ENCODE data around the gene ITIH5. TPM values are rescaled to one million over a fixed set of nuclear protein-coding genes. Genes with fewer than 3 reads are reported as not detected.

Gene ITIH5
- total and polyA plus RNA-seq, 2 of the 13 experiments (the other 11 are each of a cell fraction or from before 2014, with no cell fraction given), result 4.7 to 8.9 TPM

GRCh38 chr10:7606951-7607404 is 59.8 kb downstream of the ITIH5 start:
- in situ Hi-C loops (cut with HindIII; ENCODE audit: extremely low pct_ligation_motif_present, low pct_unique_long_range_greater_than_20kb) (no loop called here), intact Hi-C loops (cut with micrococcal nuclease; ENCODE audit: unreplicated experiment) (no loop called here)
- no peak overlapping the region for H3K27ac ChIP-seq (ENCODE audit: extremely low read length, insufficient read depth, low read length)
- ChIA-PET POLR2A (no interaction called here), CTCF (ENCODE audit: low intra/inter-chr PET ratio, low total read pairs) (no interaction called here)
- H3K36me3 ChIP-seq (replicated peaks in 1 of 2; ENCODE audit: control insufficient read depth in 1 of 2, insufficient read depth in 2 of 2, low read length in 2 of 2), result no peaks in the 10 kb centered on the region
- no peak for TF ChIP-seq ZNF143 (CRISPR knock-in tag; IDR thresholded peaks at IDR 0.05)
- TF ChIP-seq FOXP1 (IDR thresholded peaks at IDR 0.05), result no peak
- 0 out of 2 replicates have a peak, but pooled peaks have one; percentile 18 for TF ChIP-seq FOXP1 (CRISPR knock-in tag; IDR thresholded peaks at IDR 0.05)
- no peak for TF ChIP-seq ZNF749 (CRISPR knock-in tag; IDR thresholded peaks at IDR 0.05; ENCODE audit: borderline replicate concordance)
- TF ChIP-seq, protein P1, sequence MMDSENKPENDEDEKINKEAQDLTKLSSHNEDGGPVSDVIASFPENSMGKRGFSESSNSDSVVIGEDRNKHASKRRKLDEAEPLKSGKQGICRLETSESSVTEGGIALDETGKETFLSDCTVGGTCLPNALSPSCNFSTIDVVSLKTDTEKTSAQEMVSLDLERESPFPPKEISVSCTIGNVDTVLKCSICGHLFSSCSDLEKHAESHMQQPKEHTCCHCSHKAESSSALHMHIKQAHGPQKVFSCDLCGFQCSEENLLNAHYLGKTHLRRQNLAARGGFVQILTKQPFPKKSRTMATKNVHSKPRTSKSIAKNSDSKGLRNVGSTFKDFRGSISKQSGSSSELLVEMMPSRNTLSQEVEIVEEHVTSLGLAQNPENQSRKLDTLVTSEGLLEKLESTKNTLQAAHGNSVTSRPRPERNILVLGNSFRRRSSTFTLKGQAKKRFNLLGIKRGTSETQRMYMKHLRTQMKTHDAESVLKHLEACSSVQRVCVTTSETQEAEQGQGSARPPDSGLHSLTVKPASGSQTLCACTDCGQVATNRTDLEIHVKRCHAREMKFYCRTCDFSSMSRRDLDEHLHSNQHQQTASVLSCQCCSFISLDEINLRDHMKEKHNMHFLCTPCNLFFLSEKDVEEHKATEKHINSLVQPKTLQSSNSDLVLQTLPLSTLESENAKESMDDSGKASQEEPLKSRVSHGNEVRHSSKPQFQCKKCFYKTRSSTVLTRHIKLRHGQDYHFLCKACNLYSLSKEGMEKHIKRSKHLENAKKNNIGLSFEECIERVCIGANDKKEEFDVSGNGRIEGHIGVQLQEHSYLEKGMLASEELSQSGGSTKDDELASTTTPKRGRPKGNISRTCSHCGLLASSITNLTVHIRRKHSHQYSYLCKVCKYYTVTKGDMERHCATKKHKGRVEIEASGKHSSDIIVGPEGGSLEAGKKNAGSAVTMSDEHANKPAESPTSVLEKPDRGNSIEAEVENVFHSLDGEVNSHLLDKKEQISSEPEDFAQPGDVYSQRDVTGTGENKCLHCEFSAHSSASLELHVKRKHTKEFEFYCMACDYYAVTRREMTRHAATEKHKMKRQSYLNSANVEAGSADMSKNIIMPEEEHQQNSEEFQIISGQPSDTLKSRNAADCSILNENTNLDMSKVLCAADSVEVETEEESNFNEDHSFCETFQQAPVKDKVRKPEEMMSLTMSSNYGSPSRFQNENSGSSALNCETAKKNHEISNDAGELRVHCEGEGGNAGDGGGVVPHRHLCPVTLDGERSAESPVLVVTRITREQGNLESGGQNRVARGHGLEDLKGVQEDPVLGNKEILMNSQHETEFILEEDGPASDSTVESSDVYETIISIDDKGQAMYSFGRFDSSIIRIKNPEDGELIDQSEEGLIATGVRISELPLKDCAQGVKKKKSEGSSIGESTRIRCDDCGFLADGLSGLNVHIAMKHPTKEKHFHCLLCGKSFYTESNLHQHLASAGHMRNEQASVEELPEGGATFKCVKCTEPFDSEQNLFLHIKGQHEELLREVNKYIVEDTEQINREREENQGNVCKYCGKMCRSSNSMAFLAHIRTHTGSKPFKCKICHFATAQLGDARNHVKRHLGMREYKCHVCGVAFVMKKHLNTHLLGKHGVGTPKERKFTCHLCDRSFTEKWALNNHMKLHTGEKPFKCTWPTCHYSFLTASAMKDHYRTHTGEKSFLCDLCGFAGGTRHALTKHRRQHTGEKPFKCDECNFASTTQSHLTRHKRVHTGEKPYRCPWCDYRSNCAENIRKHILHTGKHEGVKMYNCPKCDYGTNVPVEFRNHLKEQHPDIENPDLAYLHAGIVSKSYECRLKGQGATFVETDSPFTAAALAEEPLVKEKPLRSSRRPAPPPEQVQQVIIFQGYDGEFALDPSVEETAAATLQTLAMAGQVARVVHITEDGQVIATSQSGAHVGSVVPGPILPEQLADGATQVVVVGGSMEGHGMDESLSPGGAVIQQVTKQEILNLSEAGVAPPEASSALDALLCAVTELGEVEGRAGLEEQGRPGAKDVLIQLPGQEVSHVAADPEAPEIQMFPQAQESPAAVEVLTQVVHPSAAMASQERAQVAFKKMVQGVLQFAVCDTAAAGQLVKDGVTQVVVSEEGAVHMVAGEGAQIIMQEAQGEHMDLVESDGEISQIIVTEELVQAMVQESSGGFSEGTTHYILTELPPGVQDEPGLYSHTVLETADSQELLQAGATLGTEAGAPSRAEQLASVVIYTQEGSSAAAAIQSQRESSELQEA (CRISPR knock-in tag; IDR thresholded peaks at IDR 0.05; ENCODE audit: not compliant biosample characterization), result no peak
- peak; percentile 16; the same call in 1 of the 2 replicates for TF ChIP-seq FOXA3 (CRISPR knock-in tag; IDR thresholded peaks at IDR 0.05)
- TF ChIP-seq RFX5 (IDR thresholded peaks at IDR 0.05; ENCODE audit: low read depth, low read length), result no peak
- no peak for TF ChIP-seq SOX13 (IDR thresholded peaks at IDR 0.05)
- TF ChIP-seq SOX13 (CRISPR knock-in tag; conservative IDR thresholded peaks at IDR 0.05 in 1 of 2, IDR thresholded peaks at IDR 0.05 in 1 of 2), result 0 out of 4 replicates have a peak, but pooled peaks of 1 of the 2 experiments have one; percentile 14
- TF ChIP-seq ZSCAN31 (CRISPR knock-in tag; IDR thresholded peaks at IDR 0.05; ENCODE audit: low read depth), result no peak
- TF ChIP-seq, protein P2, sequence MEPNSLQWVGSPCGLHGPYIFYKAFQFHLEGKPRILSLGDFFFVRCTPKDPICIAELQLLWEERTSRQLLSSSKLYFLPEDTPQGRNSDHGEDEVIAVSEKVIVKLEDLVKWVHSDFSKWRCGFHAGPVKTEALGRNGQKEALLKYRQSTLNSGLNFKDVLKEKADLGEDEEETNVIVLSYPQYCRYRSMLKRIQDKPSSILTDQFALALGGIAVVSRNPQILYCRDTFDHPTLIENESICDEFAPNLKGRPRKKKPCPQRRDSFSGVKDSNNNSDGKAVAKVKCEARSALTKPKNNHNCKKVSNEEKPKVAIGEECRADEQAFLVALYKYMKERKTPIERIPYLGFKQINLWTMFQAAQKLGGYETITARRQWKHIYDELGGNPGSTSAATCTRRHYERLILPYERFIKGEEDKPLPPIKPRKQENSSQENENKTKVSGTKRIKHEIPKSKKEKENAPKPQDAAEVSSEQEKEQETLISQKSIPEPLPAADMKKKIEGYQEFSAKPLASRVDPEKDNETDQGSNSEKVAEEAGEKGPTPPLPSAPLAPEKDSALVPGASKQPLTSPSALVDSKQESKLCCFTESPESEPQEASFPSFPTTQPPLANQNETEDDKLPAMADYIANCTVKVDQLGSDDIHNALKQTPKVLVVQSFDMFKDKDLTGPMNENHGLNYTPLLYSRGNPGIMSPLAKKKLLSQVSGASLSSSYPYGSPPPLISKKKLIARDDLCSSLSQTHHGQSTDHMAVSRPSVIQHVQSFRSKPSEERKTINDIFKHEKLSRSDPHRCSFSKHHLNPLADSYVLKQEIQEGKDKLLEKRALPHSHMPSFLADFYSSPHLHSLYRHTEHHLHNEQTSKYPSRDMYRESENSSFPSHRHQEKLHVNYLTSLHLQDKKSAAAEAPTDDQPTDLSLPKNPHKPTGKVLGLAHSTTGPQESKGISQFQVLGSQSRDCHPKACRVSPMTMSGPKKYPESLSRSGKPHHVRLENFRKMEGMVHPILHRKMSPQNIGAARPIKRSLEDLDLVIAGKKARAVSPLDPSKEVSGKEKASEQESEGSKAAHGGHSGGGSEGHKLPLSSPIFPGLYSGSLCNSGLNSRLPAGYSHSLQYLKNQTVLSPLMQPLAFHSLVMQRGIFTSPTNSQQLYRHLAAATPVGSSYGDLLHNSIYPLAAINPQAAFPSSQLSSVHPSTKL (CRISPR knock-in tag; IDR thresholded peaks at IDR 0.05), result no peak
- TF ChIP-seq ZNF367 (CRISPR knock-in tag; IDR thresholded peaks at IDR 0.05; ENCODE audit: borderline replicate concordance), result no peak
- no peak for TF ChIP-seq ZNF572 (CRISPR knock-in tag; IDR thresholded peaks at IDR 0.05)
- no peak for TF ChIP-seq JUNB (CRISPR knock-in tag; IDR thresholded peaks at IDR 0.05; ENCODE audit: borderline replicate concordance)
- no peak for TF ChIP-seq ZFP1 (CRISPR knock-in tag; IDR thresholded peaks at IDR 0.05)
- WGBS (ENCODE audit: low lambda C conversion rate), result 40% methylated on average over 4 of the region's 4 CpGs
- H2AFZ ChIP-seq (ENCODE audit: low read length), result no peak overlapping the region
- no peak overlapping the region for H3K4me3 ChIP-seq (replicated peaks in 1 of 3; ENCODE audit: insufficient read depth in 1 of 3, low read depth in 2 of 3, low read length in 3 of 3)
- peaks cover 9% of the 10 kb centered on the region; the same call in 1 of the 2 replicates for H3K4me1 ChIP-seq (ENCODE audit: insufficient read depth, low read length)
- ATAC-seq, result no peak
- no peak for DNase-seq (ENCODE audit: low spot score)
- FAIRE-seq, result no peak
- H4K20me1 ChIP-seq (ENCODE audit: insufficient read depth, low read length), result no peaks in the 10 kb centered on the region
- no peaks in the 10 kb centered on the region for H3K79me2 ChIP-seq (ENCODE audit: insufficient read depth, low read length)
- H3K9ac ChIP-seq (ENCODE audit: insufficient read depth, low read depth, low read length), result no peak overlapping the region
- no TSS peak for BruUV-seq (replicated peaks)
- H3K27me3 ChIP-seq (ENCODE audit: control insufficient read depth in 1 of 2, insufficient read depth in 2 of 2, low read length in 2 of 2), result no peaks in the 10 kb centered on the region; a peak in 1 of 5 replicates
- no peaks in the 10 kb centered on the region for H3K9me3 ChIP-seq (ENCODE audit: low read length)
- H3K4me2 ChIP-seq (ENCODE audit: low read depth, low read length), result no peak overlapping the region; the same call in 1 of the 2 replicates
